Left lung (tissue), 10 donors: Measurements from ENCODE around the gene CCDC200. TPM values are rescaled to one million over a fixed set of nuclear protein-coding genes. Genes with fewer than 3 reads are reported as not detected.
"Not testable (repeated sequence)": the region's sequence is repeated elsewhere in the genome, so short reads cannot be mapped to it uniquely, and the experiment has no call there.

Experiments used
- ATAC-seq: fragments of 200-7000 bp; cut with Tn5 transposase; one replicate; pipeline ENCODE4 v1.9.1; 2020; ENCODE audit warnings: moderate library complexity
- DNase-seq, 4 donors: peaks; one replicate each; pipeline ENCODE4 v3.0.0-alpha.2; 2013 to 2020
- H3K27ac ChIP-seq, 2 donors: fragments of 200-600 bp; sonication (generic) in 1 of 2; one replicate each; pipeline versions ENCODE4 v1.5.0 to v1.8.0; 2020 to 2021
- H3K27me3 ChIP-seq, 2 donors: fragments of 200-600 bp; sonication (generic) in 1 of 2; one replicate each; pipeline versions ENCODE4 v1.5.0 to v1.8.0; 2020 to 2021
- H3K36me3 ChIP-seq, 2 donors: fragments of 200-600 bp; sonication (generic) in 1 of 2; one replicate each; pipeline versions ENCODE4 v1.5.0 to v1.8.0; 2020 to 2021
- H3K4me1 ChIP-seq, 2 donors: fragments of 200-600 bp; one replicate each; pipeline ENCODE4 v1.8.0; 2021
- H3K4me3 ChIP-seq, 2 donors: fragments of 200-600 bp; sonication (generic) in 1 of 2; one replicate each; pipeline versions ENCODE4 v1.5.0 to v1.8.0; 2020 to 2021; ENCODE audit warnings: mild to moderate bottlenecking in 1 of 2
- H3K9me3 ChIP-seq, 2 donors: fragments of 200-600 bp; sonication (generic) in 1 of 2; one replicate each; pipeline versions ENCODE4 v1.5.0 to v1.8.0; 2020 to 2021
- intact Hi-C, 2 donors: fragments of 100-400 bp; cut with DNase I; formaldehyde crosslinking; loops; one replicate each; pipeline versions ENCODE4 v1.11.2 to v1.14.2; 2022
- polyA plus RNA-seq, 6 donors: library from polyadenylated mRNA; unstranded; fragments of 120-200 nt; gene quantifications; one replicate each; pipeline ENCODE4 v1.2.1, GENCODE V29; 2013; ENCODE audit not compliant: insufficient read length in 6 of 6
- total RNA-seq, 2 donors: library from RNA; stranded (reverse); fragmentation: NEBNext Ultra II Directional; extraction: Animal tissue kit (Norgen Biotek cat#: 25700); gene quantifications; one replicate each; pipeline ENCODE4 v1.2.1, GENCODE V29; 2021
- TF ChIP-seq, protein P1 (sequence below), 2 donors: fragments of 200-600 bp; sonication (generic) in 1 of 2; IDR thresholded peaks; one replicate each; pipeline versions ENCODE4 v1.5.0 to v1.8.0; 2021; ENCODE audit warnings: antibody characterized with exemption in 2 of 2
- donor health status: DM: no; HTN: yes; CAD: no.
- donor health status: DM: no; HTN: no; CAD: no.

The CCDC200 gene
- total and polyA plus RNA-seq, 8 donors, result 0.37 to 23.6 (median 16.8) TPM; not detected in 1

GRCh38 chr17:43200127-43200526 is 28.3 kb downstream of the CCDC200 start:
- H3K27ac ChIP-seq, result no peak overlapping the region
- H3K27me3 ChIP-seq, result no peaks in the 10 kb centered on the region
- intact Hi-C loops, result no loop called here
- no peak for ATAC-seq
- TF ChIP-seq, protein P1, sequence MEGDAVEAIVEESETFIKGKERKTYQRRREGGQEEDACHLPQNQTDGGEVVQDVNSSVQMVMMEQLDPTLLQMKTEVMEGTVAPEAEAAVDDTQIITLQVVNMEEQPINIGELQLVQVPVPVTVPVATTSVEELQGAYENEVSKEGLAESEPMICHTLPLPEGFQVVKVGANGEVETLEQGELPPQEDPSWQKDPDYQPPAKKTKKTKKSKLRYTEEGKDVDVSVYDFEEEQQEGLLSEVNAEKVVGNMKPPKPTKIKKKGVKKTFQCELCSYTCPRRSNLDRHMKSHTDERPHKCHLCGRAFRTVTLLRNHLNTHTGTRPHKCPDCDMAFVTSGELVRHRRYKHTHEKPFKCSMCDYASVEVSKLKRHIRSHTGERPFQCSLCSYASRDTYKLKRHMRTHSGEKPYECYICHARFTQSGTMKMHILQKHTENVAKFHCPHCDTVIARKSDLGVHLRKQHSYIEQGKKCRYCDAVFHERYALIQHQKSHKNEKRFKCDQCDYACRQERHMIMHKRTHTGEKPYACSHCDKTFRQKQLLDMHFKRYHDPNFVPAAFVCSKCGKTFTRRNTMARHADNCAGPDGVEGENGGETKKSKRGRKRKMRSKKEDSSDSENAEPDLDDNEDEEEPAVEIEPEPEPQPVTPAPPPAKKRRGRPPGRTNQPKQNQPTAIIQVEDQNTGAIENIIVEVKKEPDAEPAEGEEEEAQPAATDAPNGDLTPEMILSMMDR (IDR thresholded peaks at IDR 0.05), result no peak
- no peak for DNase-seq
- H3K36me3 ChIP-seq, result peaks cover 0 to 100% of the 10 kb centered on the region in 2 donors
- H3K4me3 ChIP-seq, result no peak overlapping the region
- H3K4me1 ChIP-seq, result no peaks in the 10 kb centered on the region
- no peaks in the 10 kb centered on the region for H3K9me3 ChIP-seq

- H3K27ac ChIP-seq, result no peak overlapping the region
- H3K4me3 ChIP-seq, result no peak overlapping the region
- intact Hi-C loops, result no loop called here
- ATAC-seq (no peak), DNase-seq (no peak)
- H3K9me3 ChIP-seq, result no peaks in the 10 kb centered on the region
- H3K4me1 ChIP-seq, result no peaks in the 10 kb centered on the region
- no peaks in the 10 kb centered on the region for H3K27me3 ChIP-seq
- TF ChIP-seq, protein P1 (IDR thresholded peaks at IDR 0.05), result no peak
- peaks cover 0 to 100% of the 10 kb centered on the region in 2 donors for H3K36me3 ChIP-seq
Observed at GRCh38 chr17:43199633-43200032, 28.8 kb downstream of the CCDC200 start.

GRCh38 chr17:43193251-43193650 is 35.2 kb downstream of the CCDC200 start:
- intact Hi-C loops, result no loop called here
- ATAC-seq, result no peak
- Histone ChIP-seq H3K9me3 (no peaks in the 10 kb centered on the region), H3K27me3 (no peaks in the 10 kb centered on the region), H3K4me3 (no peak overlapping the region), H3K36me3 (peaks cover 14 to 100% of the 10 kb centered on the region in 2 donors), H3K4me1 (no peaks in the 10 kb centered on the region), H3K27ac (no peak overlapping the region)
- DNase-seq, result no peak
- TF ChIP-seq, protein P1 (IDR thresholded peaks at IDR 0.05), result no peak

- H3K27me3 ChIP-seq, intact Hi-C loops, H3K4me3 ChIP-seq, H3K9me3 ChIP-seq, DNase-seq, H3K27ac ChIP-seq, ATAC-seq, H3K4me1 ChIP-seq: not testable (repeated sequence)
- H3K36me3 ChIP-seq, result peaks cover 5 to 100% of the 10 kb centered on the region in 2 donors
Observed at GRCh38 chr17:43186656-43187055, 41.8 kb downstream of the CCDC200 start.

DNA sequence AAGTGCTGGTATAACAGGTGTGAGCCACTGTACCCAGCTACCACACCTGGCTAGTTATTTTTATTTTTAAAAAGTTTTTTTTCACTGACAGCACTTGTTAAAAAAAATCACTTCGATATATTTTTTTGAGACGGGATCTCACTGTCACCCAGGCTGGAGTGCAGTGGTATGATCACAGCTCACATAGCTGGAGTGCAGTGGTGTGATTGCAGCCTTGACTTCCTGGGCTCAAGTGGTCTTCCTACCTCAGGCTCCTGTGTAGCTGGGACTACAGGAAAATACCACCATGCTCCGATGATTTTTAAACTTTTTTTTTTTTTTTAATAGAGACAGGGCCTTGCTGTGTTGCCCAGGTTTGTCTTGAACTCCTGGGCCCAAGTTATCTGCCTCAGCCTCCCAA is 44.5 kb downstream of the CCDC200 start:
- H3K4me1 ChIP-seq, result no peaks in the 10 kb centered on the region
- intact Hi-C loops, result no loop called here
- TF ChIP-seq, protein P1 (IDR thresholded peaks at IDR 0.05), result no peak
- no peak overlapping the region for H3K4me3 ChIP-seq
- DNase-seq, result no peak
- ATAC-seq, result no peak
- H3K36me3 ChIP-seq, result peaks cover 0 to 100% of the 10 kb centered on the region in 2 donors
- H3K9me3 ChIP-seq, result no peaks in the 10 kb centered on the region
- H3K27me3 ChIP-seq, result no peaks in the 10 kb centered on the region
- no peak overlapping the region for H3K27ac ChIP-seq

DNA sequence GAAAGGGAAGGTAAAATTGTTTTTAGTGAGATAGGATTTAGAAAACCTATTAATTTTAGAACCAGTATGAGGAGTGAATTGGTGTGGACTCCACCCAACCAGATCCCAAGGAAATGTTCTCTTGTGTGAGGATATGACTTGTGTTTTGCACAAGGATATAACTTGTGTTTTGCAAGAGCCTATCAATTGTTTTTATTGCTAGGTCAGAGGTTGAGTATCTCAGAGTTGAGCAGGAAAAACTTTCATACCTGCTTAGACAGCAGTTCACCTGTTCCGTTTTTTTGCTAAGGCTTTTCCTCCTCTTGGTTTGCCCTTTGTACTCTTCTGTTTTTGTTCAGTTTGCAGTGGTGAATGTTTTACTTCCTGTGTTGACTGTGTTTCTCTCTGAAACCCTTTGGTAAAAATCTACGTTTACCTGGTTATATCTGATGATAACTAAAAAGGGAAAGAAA is 52.3 kb downstream of the CCDC200 start:
- H3K36me3 ChIP-seq, result peaks cover 0 to 51% of the 10 kb centered on the region in 2 donors
- no peak for DNase-seq
- no peak for ATAC-seq
- peaks cover 17 to 67% of the 10 kb centered on the region in 2 donors for H3K4me1 ChIP-seq
- H3K4me3 ChIP-seq, result no peak overlapping the region
- H3K9me3 ChIP-seq, result no peaks in the 10 kb centered on the region
- H3K27ac ChIP-seq, result peak overlapping the region in 1 of 2 donors; percentile 1
- intact Hi-C loops, result no loop called here
- H3K27me3 ChIP-seq, result no peaks in the 10 kb centered on the region
- TF ChIP-seq, protein P1 (IDR thresholded peaks at IDR 0.05), result no peak
